AG09309 (cell line): ENCODE measurements around the gene LRATD1.

ENCODE experiments used
- DNase-seq: peaks from one replicate; pipeline ENCODE4 v3.0.0-alpha.2; 2010; ENCODE audit warnings: low read depth
- H3K4me3 ChIP-seq: 2 replicates; pipeline ENCODE4 v1.5.1; 2011; ENCODE audit warnings: mild to moderate bottlenecking, low read depth, low read length, moderate library complexity; ENCODE audit not compliant: control insufficient read depth
- CTCF ChIP-seq: IDR thresholded peaks from 2 replicates; pipeline ENCODE4 v1.5.1; 2011; ENCODE audit warnings: mild to moderate bottlenecking, low read depth, low read length, inconsistent platforms; ENCODE audit not compliant: insufficient read depth, control insufficient read depth; ENCODE audit errors: missing control alignments

LRATD1 gene

GRCh38 chr2:14638488-14638887, 6.0 kb downstream of the LRATD1 start:
- no peak overlapping the region for H3K4me3 ChIP-seq
- no peak for TF ChIP-seq CTCF
- DNase-seq: no peak

GRCh38 chr2:14641116-14641515, 8.6 kb downstream of the LRATD1 start:
- H3K4me3 ChIP-seq: no peak overlapping the region
- no peak for TF ChIP-seq CTCF
- no peak for DNase-seq

GRCh38 chr2:14642499-14642898, 10.0 kb downstream of the LRATD1 start:
- no peak for TF ChIP-seq CTCF
- no peak overlapping the region for H3K4me3 ChIP-seq
- no peak for DNase-seq

- DNase-seq: no peak
- no peak for TF ChIP-seq CTCF
- H3K4me3 ChIP-seq: no peak overlapping the region
Measured at GRCh38 chr2:14647714-14648113, 15.2 kb downstream of the LRATD1 start.

- DNase-seq: no peak
- no peak for TF ChIP-seq CTCF
Measured at GRCh38 chr2:14650066-14650465, 17.5 kb downstream of the LRATD1 start.

GRCh38 chr2:14654835-14655282, 22.3 kb downstream of the LRATD1 start:
- TF ChIP-seq CTCF: no peak
- DNase-seq: no peak
- no peak overlapping the region for H3K4me3 ChIP-seq

More at GRCh38 chr2:14650066-14650465, 17.5 kb downstream of the LRATD1 start:
- no peak overlapping the region for H3K4me3 ChIP-seq

GRCh38 chr2:14656146-14656545, 23.6 kb downstream of the LRATD1 start:
- no peak for DNase-seq
- no peak for TF ChIP-seq CTCF
- H3K4me3 ChIP-seq: no peak overlapping the region
